CD14-positive monocyte (primary cell): ENCODE results near the gene ACKR3. TPM values are rescaled to one million over a fixed set of nuclear protein-coding genes. Genes with fewer than 3 reads are reported as not detected.
A peak's percentile ranks its signal among the peaks of the same experiment; 100 is the strongest.

Source experiments
- DNase-seq, 3 donors: peaks; one replicate each; pipeline ENCODE4 v3.0.0-alpha.2; 2011 to 2022
- H2AFZ ChIP-seq: 2 replicates; pipeline ENCODE4 v1.6.0; 2012; ENCODE audit warnings: mild to moderate bottlenecking, low read depth, low read length, inconsistent platforms; ENCODE audit not compliant: insufficient read depth, poor library complexity, severe bottlenecking
- H3K27ac ChIP-seq, 2 donors: 1 replicate in 1 of 2; 2 replicates in 1 of 2; pipeline ENCODE4 v1.5.1; 2012 to 2013; ENCODE audit warnings: low read length in 2 of 2, control low read depth in 1 of 2, inconsistent platforms in 1 of 2, low read depth in 1 of 2, mild to moderate bottlenecking in 1 of 2
- H3K27me3 ChIP-seq, 2 donors: one replicate each; pipeline versions ENCODE4 v1.6.0 to v1.6.1; 2011 to 2013; ENCODE audit warnings: low read length in 2 of 2; ENCODE audit not compliant: control insufficient read depth in 2 of 2, insufficient read depth in 2 of 2
- H3K36me3 ChIP-seq, 2 donors: replicated peaks in 1 of 2; 1 replicate in 1 of 2; 2 replicates in 1 of 2; pipeline versions ENCODE4 v1.5.1 to v1.6.1; 2012 to 2013; ENCODE audit warnings: low read length in 2 of 2, control low read depth in 1 of 2, inconsistent platforms in 1 of 2, mild to moderate bottlenecking in 1 of 2; ENCODE audit not compliant: insufficient read depth in 2 of 2, control insufficient read depth in 1 of 2
- H3K4me1 ChIP-seq, 2 donors: 1 replicate in 1 of 2; 2 replicates in 1 of 2; pipeline versions ENCODE4 v1.5.1 to v1.6.1; 2012 to 2013; ENCODE audit warnings: low read length in 2 of 2, control low read depth in 1 of 2, inconsistent platforms in 1 of 2, mild to moderate bottlenecking in 1 of 2, moderate library complexity in 1 of 2; ENCODE audit not compliant: insufficient read depth in 2 of 2, control insufficient read depth in 1 of 2
- H3K4me2 ChIP-seq: replicated peaks from 2 replicates; pipeline ENCODE3; 2012; ENCODE audit warnings: low read length, moderate library complexity, mild to moderate bottlenecking; ENCODE audit not compliant: poor library complexity, severe bottlenecking; ENCODE audit errors: extremely low read depth
- H3K4me3 ChIP-seq, 3 experiments: fragments of 200-600 bp in 1 of 3; sonication (generic) in 1 of 3; replicated peaks in 1 of 3; 1 replicate in 2 of 3; 2 replicates in 1 of 3; pipeline ENCODE4 v1.5.1; 2011 to 2013; ENCODE audit warnings: low read length in 3 of 3, mild to moderate bottlenecking in 3 of 3, control low read depth in 2 of 3, low read depth in 2 of 3, inconsistent platforms in 1 of 3, moderate library complexity in 1 of 3
- H3K79me2 ChIP-seq: 2 replicates; pipeline ENCODE4 v1.6.0; 2012; ENCODE audit warnings: mild to moderate bottlenecking, control low read depth, inconsistent platforms, low read length, moderate library complexity; ENCODE audit not compliant: insufficient read depth
- H3K9ac ChIP-seq: 2 replicates; pipeline ENCODE4 v1.6.0; 2017; ENCODE audit warnings: low read length, mild to moderate bottlenecking; ENCODE audit not compliant: insufficient read depth, poor library complexity, severe bottlenecking
- H3K9me3 ChIP-seq, 2 donors: replicated peaks in 1 of 2; 1 replicate in 1 of 2; 2 replicates in 1 of 2; pipeline versions ENCODE4 v1.5.1 to v1.6.1; 2012 to 2013; ENCODE audit warnings: low read length in 2 of 2, control low read depth in 1 of 2; ENCODE audit not compliant: control insufficient read depth in 1 of 2, insufficient read depth in 1 of 2
- H4K20me1 ChIP-seq: 2 replicates; pipeline ENCODE4 v1.6.0; 2012; ENCODE audit warnings: mild to moderate bottlenecking, low read length, control low read depth, moderate library complexity; ENCODE audit not compliant: insufficient read depth
- H3K27ac Mint-ChIP-seq, 7 donors: one replicate each; pipeline ENCODE4 v1.8.0; 2020; ENCODE audit warnings: mild to moderate bottlenecking in 7 of 7, mixed read lengths in 7 of 7, moderate library complexity in 6 of 7, inconsistent platforms in 2 of 7
- H3K27me3 Mint-ChIP-seq, 3 donors: one replicate each; pipeline ENCODE4 v1.8.0; 2021 to 2022; ENCODE audit warnings: low read depth in 3 of 3, mild to moderate bottlenecking in 3 of 3, mixed read lengths in 3 of 3, moderate library complexity in 3 of 3, inconsistent platforms in 1 of 3
- H3K36me3 Mint-ChIP-seq, 2 donors: one replicate each; pipeline ENCODE4 v1.8.0; 2020; ENCODE audit warnings: mixed read lengths in 2 of 2, inconsistent platforms in 1 of 2, mild to moderate bottlenecking in 1 of 2
- H3K4me1 Mint-ChIP-seq: one replicate; pipeline ENCODE4 v1.8.0; 2020; ENCODE audit warnings: mild to moderate bottlenecking, mixed read lengths
- H3K4me3 Mint-ChIP-seq, 2 donors: one replicate each; pipeline ENCODE4 v1.8.0; 2020; ENCODE audit warnings: mild to moderate bottlenecking in 2 of 2, mixed read lengths in 2 of 2, moderate library complexity in 1 of 2
- H3K9me3 Mint-ChIP-seq, 7 donors: one replicate each; pipeline ENCODE4 v1.8.0; 2020 to 2022; ENCODE audit warnings: mixed read lengths in 7 of 7, mild to moderate bottlenecking in 6 of 7, moderate library complexity in 6 of 7, inconsistent platforms in 2 of 7
- WGBS: methylation state at CpG from one replicate; pipeline ENCODE4 v1.1.5; 2013; ENCODE audit warnings: missing lambda C conversion rate; ENCODE audit not compliant: insufficient coverage; 5-methylcytosine and 5-hydroxymethylcytosine counted together
- intact Hi-C, 2 donors: fragments of 100-400 bp; cut with micrococcal nuclease; formaldehyde crosslinking; loops; one replicate each; pipeline versions ENCODE4 v1.15.0 to v1.15.1; 2023
- polyA plus RNA-seq, 3 donors: library from polyadenylated mRNA; depleted of rRNA in 1 of 3; unstranded in 2 of 3; stranded (reverse) in 1 of 3; fragments of 300-500 nt in 2 of 3; fragments of >200 nt in 1 of 3; fragmentation: Illumina TruSeq in 2 of 3; gene quantifications; 1 replicate in 2 of 3; 2 replicates in 1 of 3; pipeline ENCODE4 v1.2.3, GENCODE V29; 2012 to 2021
- TF ChIP-seq, protein P1 (sequence below): fragments of 200-600 bp; IDR thresholded peaks from one replicate; pipeline ENCODE4 v1.8.0; 2022; ENCODE audit warnings: antibody characterized with exemption, mild to moderate bottlenecking

Gene ACKR3
- polyA plus RNA-seq, 3 donors, result 0.41 to 13.3 (median 0.79) TPM

DNA sequence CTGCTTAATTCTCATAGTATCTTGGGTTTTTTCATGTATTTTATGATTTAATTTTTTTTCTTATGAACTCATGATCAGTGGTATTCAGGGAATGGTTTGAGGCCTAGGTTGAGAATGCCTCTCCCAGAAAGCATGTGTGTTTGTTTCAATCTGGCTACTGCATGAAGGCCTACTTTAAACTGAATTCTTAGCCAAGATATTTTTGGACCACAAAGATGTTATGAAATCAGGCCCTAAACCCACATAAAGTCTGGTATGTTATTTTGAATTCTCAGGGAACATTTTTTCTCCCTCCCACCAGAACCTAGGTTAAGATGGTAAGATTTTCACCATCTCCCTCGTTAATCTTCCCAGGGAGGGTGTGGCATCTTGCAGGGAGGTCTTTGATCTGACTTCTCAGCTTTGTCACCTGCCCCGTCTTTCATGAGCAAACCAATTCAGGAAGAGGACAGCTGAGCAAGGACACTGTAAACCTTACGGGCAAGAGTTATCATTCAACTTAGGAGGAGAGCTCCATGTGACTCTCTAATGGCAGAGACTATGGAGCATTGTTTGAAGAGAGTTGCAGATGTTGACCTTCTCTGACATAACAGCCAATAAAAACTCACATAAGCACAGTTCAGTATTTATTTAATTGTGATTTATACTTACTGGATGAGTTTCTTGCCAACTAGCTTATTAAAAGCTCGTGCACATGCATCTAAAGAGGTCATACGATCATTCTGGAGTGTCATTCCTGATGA, 21.3 kb upstream of the ACKR3 start:
- Histone ChIP-seq H2AFZ (peak overlapping the region; percentile 36), H3K27me3 (no peaks in the 10 kb centered on the region), H3K4me1 (peaks cover 79% of the 10 kb centered on the region in 2 donors), H3K4me2 (no peak overlapping the region), H4K20me1 (no peaks in the 10 kb centered on the region), H3K36me3 (no peaks in the 10 kb centered on the region), H3K79me2 (peaks cover 6% of the 10 kb centered on the region), H3K9ac (no peak overlapping the region), H3K27ac (no peak overlapping the region), H3K4me3 (no peak overlapping the region), H3K9me3 (no peaks in the 10 kb centered on the region)
- peak overlapping the region in 4 of 7 donors; percentile 23 to 52 (median 42) for H3K27ac Mint-ChIP-seq
- 40% methylated on average over 2 of the region's 5 CpGs for WGBS
- peaks cover 0 to 3% of the 10 kb centered on the region in 2 donors for H3K36me3 Mint-ChIP-seq
- TF ChIP-seq, protein P1, sequence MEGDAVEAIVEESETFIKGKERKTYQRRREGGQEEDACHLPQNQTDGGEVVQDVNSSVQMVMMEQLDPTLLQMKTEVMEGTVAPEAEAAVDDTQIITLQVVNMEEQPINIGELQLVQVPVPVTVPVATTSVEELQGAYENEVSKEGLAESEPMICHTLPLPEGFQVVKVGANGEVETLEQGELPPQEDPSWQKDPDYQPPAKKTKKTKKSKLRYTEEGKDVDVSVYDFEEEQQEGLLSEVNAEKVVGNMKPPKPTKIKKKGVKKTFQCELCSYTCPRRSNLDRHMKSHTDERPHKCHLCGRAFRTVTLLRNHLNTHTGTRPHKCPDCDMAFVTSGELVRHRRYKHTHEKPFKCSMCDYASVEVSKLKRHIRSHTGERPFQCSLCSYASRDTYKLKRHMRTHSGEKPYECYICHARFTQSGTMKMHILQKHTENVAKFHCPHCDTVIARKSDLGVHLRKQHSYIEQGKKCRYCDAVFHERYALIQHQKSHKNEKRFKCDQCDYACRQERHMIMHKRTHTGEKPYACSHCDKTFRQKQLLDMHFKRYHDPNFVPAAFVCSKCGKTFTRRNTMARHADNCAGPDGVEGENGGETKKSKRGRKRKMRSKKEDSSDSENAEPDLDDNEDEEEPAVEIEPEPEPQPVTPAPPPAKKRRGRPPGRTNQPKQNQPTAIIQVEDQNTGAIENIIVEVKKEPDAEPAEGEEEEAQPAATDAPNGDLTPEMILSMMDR, result no peak
- intact Hi-C loops, result no loop called here
- no peaks in the 10 kb centered on the region for H3K9me3 Mint-ChIP-seq
- H3K4me3 Mint-ChIP-seq, result no peak overlapping the region
- H3K4me1 Mint-ChIP-seq, result peaks cover 91% of the 10 kb centered on the region
- no peak for DNase-seq
- H3K27me3 Mint-ChIP-seq, result peaks cover 0 to 2% (median 0%) of the 10 kb centered on the region in 3 donors

DNA sequence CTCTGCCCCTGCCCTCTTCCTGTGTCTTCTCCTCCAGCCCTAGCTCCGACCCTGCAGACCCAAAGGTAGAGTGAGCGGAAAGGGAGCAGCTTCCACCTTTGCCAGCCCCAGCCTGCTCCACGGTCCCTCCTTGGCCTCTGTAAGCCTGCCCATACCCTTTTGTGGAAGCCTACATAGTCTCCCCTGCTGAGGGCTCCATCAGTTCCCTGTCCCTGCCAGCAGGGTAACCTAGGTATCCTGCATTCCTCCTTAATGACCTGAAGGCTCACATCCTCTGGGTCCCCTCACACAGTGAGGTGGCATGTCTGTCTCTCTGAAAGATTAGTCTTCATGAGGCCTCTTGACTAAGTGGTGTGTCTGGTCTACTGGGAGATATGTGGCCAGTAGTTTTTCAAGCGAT, 20.5 kb upstream of the ACKR3 start:
- H3K79me2 ChIP-seq, result peaks cover 5% of the 10 kb centered on the region

More for the DNA sequence above, 20.5 kb upstream of the ACKR3 start:
- Histone ChIP-seq H3K4me3 (no peak overlapping the region), H3K4me1 (peaks cover 81% of the 10 kb centered on the region in 2 donors), H4K20me1 (no peaks in the 10 kb centered on the region), H3K27me3 (no peaks in the 10 kb centered on the region), H3K9me3 (no peaks in the 10 kb centered on the region), H3K36me3 (no peaks in the 10 kb centered on the region), H2AFZ (no peak overlapping the region), H3K9ac (no peak overlapping the region), H3K4me2 (no peak overlapping the region), H3K27ac (no peak overlapping the region)
- intact Hi-C loops, result no loop called here
- no peak overlapping the region for H3K4me3 Mint-ChIP-seq
- peaks cover 0 to 2% (median 0%) of the 10 kb centered on the region in 7 donors for H3K9me3 Mint-ChIP-seq
- H3K36me3 Mint-ChIP-seq, result peaks cover 0 to 3% of the 10 kb centered on the region in 2 donors
- 85% methylated on average over 3 of the region's 4 CpGs for WGBS
- TF ChIP-seq, protein P1, result no peak
- peak overlapping the region in 1 of 7 donors; percentile 21 for H3K27ac Mint-ChIP-seq
- H3K4me1 Mint-ChIP-seq, result peaks cover 96% of the 10 kb centered on the region
- no peak for DNase-seq
- peaks cover 0 to 2% (median 0%) of the 10 kb centered on the region in 3 donors for H3K27me3 Mint-ChIP-seq
